ENCODE measurements around the gene OR1L8.
"Not testable (repeated sequence)": the region's sequence is repeated elsewhere in the genome, so short reads cannot be mapped to it uniquely, and the experiment has no call there.

Gene OR1L8, protein sequence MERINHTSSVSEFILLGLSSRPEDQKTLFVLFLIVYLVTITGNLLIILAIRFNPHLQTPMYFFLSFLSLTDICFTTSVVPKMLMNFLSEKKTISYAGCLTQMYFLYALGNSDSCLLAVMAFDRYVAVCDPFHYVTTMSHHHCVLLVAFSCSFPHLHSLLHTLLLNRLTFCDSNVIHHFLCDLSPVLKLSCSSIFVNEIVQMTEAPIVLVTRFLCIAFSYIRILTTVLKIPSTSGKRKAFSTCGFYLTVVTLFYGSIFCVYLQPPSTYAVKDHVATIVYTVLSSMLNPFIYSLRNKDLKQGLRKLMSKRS

GRCh38 chr9:122583284-122583683 lies at the start of gene OR1L8:
OR1L8 (minus strand) TSS chr9:122583384; CDS start chr9:122568477, 14,907 bp downstream.
- not testable (repeated sequence) for DNase-seq

GRCh38 chr9:122619996-122620395 lies 36.8 kb upstream of the OR1L8 start:
- no peak for DNase-seq

DNA sequence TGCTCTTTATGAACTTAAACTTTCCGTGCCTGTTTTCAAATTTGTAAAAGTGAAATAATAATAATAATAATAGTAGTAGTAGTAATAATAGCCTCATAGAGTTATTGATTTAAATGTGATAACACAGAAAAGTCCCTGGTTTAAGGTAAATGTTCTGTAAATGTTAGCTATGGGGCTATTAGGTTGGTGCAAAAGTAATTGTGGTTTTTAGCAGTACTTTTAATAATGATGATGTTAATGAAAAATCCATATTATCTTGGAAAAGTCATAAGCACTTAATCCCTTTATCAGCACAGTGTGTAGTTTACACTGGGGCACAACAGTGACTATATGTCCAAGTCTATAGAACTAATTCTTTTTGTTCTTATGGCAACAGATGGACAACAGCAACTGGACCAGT lies 31.2 kb upstream of the OR1L8 start, which contains the start of gene OR1Q1:
Gene OR1Q1, plus strand, starts transcription at position 377 of the 400 bp plus-strand sequence. Its CDS starts 0 bp downstream, at position 377.
- no peak for DNase-seq

- no peak for DNase-seq
Observed at GRCh38 chr9:122609804-122610203, 26.6 kb upstream of the OR1L8 start.

DNA sequence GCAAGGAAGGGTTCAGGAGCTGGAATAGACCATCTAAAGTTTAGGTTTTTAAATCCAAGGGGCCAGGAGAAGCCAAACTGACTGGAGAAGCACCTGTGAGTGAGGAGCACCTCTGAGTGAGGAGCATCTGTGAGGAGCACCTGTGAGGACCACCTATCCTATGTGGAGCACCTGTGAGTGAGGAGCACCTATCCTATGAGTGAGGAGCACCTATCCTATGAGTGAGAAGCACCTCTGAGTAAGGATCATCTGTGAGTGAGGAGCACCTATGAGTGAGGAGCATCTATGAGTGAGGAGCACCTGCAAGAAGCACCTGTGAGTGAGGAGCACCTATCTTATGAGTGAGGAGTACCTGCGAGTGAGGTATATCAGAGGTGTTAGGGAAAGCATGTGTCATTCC lies 23.4 kb upstream of the OR1L8 start:
- no peak for DNase-seq

GRCh38 chr9:122605691-122606090 lies 22.5 kb upstream of the OR1L8 start:
- no peak for DNase-seq

DNA sequence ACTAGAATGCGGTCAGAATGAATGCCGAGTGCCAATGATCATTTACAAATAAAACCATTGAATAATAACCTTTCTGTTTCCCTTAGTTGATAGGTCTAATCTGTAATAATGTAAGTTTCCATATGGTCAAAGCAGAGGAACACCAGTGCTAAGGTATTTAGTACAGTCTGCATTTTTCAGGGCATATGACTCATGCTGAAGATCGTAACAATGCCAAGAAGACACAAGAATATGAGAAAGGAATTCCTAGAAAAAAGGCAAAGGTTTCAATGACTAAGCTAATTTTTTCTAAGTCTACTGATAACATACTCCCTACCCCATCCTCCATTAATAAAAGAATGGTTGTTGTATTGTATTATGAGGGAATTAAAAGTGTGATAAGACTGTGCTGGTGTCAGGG lies 2.8 kb downstream of the OR1L8 start:
- no peak for DNase-seq

DNA sequence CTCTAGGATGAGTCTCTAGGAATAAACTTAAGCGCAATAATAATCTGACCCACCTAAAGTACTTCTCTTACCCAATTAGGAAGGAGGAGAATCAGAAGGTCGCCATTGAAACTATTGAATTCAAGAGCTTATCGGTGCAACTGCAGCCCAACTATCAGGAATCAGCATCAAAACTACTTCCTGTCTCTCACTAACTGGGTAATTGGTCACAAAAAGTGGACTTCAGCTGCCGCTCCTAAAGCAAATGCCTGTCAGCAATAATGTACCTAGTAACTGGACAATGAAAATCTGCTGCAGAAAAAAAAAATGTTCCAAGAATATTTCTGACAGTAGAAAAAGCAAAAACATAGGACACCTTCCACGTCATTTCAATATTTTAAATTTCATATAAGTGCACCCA lies 3.3 kb downstream of the OR1L8 start:
- DNase-seq, result no peak

- DNase-seq, result no peak
Observed at GRCh38 chr9:122572456-122572855, 10.7 kb downstream of the OR1L8 start.

DNA sequence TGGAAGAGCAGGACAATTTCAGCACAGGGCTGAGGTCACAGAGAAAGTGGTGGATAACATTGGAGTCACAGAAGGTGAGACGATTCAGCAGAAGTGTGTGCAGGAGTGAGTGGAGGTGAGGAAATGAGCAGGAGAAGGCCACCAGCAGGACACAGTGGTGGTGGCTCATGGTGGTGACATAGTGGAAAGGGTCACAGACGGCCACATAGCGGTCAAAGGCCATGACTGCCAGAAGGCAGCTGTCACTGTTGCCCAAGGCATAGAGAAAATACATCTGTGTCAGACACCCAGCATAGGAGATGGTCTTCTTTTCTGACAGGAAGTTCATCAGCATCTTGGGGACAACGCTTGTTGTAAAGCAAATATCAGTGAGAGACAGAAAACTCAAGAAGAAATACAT lies 15.3 kb downstream of the OR1L8 start:
- no peak for DNase-seq

DNA sequence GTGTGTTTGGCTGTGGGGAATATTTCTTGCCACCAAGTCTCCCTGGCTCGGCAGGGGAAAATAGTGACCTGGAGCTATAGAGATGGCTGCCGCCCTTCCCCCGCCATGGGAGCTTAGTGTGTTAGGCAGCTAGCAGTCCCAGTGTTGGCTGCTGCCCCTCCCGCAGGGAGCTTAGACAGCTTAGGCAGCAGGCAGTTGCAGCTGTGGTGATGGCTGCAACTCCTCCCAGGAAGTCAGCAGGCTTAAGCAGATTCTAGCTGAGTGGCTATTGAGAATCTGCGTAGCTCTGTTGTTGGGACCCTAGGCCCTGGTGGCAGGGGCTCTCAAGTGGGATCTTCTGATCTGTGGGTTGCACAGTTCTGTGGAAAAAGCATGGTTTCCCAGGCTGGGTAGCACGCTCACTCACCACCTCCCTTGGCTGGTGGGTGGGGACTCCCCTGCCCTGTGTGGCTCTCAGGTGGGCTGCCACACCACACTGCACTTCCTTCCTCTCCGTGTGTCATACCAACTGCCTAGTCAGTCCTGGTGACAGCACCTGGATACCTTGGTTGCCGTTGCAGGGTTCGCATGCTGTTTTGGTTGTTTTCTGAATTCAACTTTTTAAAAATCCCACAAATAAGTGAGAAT lies 20.9 kb downstream of the OR1L8 start:
- DNase-seq, result no peak

DNA sequence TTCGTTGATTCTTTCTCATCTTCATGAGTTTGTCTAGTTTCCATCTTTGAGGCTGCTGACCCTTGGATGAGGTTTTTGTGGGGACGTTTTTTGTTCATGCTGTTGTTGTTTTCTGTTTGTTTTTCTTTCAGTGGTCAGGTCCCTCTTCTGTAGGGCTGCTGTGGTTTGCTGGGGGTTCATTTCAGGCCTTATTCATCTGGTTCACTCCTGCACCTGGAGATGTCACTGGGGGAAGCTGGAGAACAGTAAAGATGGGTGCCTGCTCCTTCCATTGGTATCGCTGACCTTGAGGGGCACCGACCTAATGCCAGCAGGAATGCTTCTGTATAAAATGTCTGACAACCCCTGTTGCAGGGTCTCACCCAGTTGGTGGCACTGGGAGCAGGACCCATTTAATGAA lies 21.7 kb downstream of the OR1L8 start:
- no peak for DNase-seq

GRCh38 chr9:122552812-122553211 lies 30.4 kb downstream of the OR1L8 start, which contains the start of gene OR1N2:
OR1N2 (plus strand) TSS chr9:122553112; CDS start chr9:122553212, 100 bp downstream.
- DNase-seq, result no peak

GRCh38 chr9:122551371-122551770 lies 31.8 kb downstream of the OR1L8 start:
- no peak for DNase-seq

DNA sequence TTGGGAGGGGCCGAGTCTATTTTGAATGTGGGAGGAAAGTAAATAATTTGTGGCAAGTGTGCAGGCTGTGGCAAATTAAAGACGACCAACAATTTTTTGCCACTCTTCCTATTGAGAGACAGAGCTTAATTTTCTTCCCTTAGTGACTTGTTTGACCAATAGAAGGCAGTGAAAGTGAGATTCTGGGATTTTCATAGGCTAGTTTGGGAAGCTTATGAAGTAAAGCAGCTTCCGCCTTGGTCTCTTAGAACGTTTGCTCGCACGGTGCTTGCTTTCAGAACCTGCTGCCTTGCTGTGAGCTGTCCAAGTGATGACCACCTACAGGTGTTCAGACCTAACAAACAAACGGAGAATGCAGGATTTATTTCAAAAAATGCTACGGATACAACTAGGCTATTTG lies 37.0 kb downstream of the OR1L8 start:
- DNase-seq, result no peak

GRCh38 chr9:122538757-122539156 lies 44.4 kb downstream of the OR1L8 start:
- no peak for DNase-seq

DNA sequence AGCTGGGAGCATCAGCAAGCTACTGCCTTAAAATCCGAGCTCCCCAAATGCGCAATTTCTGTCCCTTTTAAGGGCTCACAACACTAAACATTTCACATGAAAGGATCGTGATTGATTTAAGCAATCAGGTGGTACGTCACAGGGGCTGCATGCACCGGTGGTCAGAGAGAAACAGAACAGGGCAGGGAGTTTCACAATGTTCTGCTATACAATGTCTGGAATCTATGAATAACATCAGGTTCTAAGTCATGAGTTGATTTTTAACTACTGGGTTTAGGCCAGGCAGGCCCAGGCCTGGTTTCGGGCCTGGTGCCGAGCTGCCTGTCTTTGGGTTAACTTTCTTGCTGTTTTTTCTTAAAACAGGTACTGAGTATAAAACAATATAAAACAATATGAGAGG lies 46.1 kb downstream of the OR1L8 start:
- not testable (repeated sequence) for DNase-seq

DNA sequence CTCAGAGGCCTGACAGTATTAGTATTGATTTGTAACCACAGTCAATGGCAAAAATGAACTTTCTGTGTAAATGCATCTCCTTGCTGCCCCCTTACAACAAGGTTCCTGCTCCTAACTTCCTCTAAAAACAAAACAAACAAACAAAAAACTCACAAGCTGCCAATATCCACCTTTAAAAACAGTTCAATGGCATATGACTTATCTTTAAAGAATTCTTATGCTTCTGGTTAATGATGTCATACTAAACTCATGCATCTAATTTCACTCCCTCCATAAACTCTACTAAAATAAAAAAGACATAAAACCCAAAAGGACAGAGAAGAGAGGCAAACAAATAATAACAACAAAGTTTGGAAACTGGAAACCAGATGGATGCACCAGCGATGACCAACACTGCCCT lies 47.0 kb downstream of the OR1L8 start:
- no peak for DNase-seq

- DNase-seq, result not testable (repeated sequence)
Observed at GRCh38 chr9:122531157-122531556, 52.0 kb downstream of the OR1L8 start.

DNA sequence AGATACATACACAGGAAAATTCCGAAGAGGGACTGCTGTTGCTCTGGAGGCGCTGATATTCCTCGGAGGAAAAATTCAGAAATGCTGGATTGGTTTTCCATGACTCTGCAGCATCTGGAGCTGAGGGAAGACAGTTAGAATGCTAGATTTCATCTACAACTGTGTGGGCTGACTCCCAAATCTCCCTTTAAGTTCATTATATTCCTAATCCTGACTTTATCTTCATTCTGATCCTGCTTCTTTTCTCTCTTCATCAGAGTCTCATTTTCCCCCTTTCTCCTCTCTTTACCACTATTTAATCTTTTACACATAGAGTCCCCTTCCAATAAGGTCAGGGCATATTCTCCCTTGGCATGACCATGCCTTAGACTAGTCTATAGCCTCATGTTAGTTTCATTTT lies 56.0 kb downstream of the OR1L8 start, which contains the start of gene OR1N1:
Gene OR1N1, minus strand, starts transcription at position 101 of the 400 bp plus-strand sequence. Its CDS starts 0 bp downstream, at position 101.
- DNase-seq, result no peak

DNA sequence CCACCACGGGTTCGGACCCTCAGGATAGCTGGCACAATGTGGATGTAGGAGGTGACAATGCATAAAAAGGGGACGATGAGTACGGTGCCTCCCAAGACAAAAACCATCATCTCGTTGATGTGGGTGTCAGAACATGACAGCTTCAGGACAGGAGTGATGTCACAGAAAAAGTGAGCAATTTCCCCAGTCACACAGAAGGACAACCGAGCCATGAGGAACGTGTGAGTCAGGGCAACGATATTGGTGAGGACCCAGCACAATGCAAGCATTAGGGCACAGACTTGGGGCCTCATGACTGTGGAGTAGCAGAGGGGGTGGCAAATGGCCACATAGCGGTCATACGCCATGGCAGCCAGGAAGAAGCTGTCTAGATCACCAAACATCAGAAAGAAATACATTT lies 56.6 kb downstream of the OR1L8 start:
- no peak for DNase-seq

DNA sequence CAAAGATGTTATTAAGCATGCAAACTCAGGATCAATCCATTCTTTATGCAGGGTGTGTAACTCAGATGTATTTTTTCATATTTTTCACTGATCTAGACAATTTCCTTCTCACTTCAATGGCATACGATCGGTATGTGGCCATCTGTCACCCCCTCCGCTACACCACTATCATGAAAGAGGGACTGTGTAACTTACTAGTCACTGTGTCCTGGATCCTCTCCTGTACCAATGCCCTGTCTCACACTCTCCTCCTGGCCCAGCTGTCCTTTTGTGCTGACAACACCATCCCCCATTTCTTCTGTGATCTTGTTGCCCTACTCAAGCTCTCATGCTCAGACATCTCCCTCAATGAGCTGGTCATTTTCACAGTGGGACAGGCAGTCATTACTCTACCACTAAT lies 63.8 kb downstream of the OR1L8 start:
- no peak for DNase-seq

DNA sequence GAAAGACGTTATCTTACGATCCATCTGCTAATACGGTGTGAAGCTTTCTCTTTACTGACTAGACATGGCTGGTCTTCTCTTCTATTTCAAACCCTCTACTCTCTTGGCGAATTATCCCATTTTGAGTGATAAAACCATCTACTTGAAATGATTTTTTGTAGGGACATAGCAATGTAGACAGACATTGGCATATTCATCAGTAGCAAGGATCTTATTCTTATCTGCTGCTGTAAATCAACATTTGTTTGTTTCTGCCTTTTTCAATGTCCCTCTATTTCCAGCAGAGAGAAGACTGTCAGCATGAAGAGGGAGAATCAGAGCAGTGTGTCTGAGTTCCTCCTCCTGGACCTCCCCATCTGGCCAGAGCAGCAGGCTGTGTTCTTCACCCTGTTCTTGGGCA lies 64.3 kb downstream of the OR1L8 start, which contains the start of gene OR1J4:
Gene OR1J4, plus strand, starts transcription at position 301 of the 400 bp plus-strand sequence. Its CDS starts 0 bp downstream, at position 301.
- DNase-seq, result no peak

DNA sequence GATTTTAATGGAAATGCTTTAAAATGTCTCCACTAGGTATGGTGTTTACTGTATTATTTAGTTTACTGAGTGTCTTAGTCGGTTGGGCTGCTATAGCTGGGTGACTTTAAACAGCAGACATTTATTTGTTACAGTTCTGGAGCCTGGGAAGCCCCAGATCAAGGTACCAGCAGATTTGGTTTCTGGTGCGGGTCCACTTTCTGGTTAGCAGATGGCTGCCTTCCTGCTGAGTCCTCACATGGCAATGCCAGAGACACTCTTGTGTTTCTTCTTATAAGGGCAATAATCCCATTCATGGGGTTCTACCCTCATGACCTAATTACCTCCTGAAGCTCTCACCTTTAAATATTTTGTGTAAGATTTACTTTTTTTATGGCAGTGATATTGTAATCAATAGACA lies 65.0 kb downstream of the OR1L8 start:
- DNase-seq, result no peak
